K562 (cell line): ENCODE measurements around the gene ZBTB39. TPM values are rescaled to one million over a fixed set of nuclear protein-coding genes. Genes with fewer than 3 reads are reported as not detected.

Experiments
- CREM ChIP-seq: IDR thresholded peaks from 2 replicates; pipeline ENCODE4 v1.6.1; 2014; ENCODE audit warnings: antibody characterized with exemption, low read depth
- E2F6 ChIP-seq, 2 experiments: IDR thresholded peaks; 2 replicates each; pipeline ENCODE4 v1.6.1; 2011; ENCODE audit warnings: borderline replicate concordance in 1 of 2, control low read depth in 1 of 2, low read depth in 1 of 2, low read length in 1 of 2, mild to moderate bottlenecking in 1 of 2, mixed read lengths in 1 of 2, moderate library complexity in 1 of 2; ENCODE audit not compliant: insufficient read depth in 1 of 2, insufficient read length in 1 of 2, poor library complexity in 1 of 2, severe bottlenecking in 1 of 2; ENCODE audit errors: extremely low read depth in 1 of 2
- FOXP4 ChIP-seq: sonication (generic); formaldehyde crosslinking; IDR thresholded peaks from 2 replicates; pipeline ENCODE4 v1.8.0; 2022; ENCODE audit warnings: mild to moderate bottlenecking, missing genetic modification reagents, borderline replicate concordance
- GATAD2B ChIP-seq: fragments of 450-650 bp; IDR thresholded peaks from 2 replicates; pipeline ENCODE4 v1.6.1; 2017; ENCODE audit warnings: mild to moderate bottlenecking, borderline replicate concordance
- HLTF ChIP-seq: fragments of 450-650 bp; IDR thresholded peaks from 2 replicates; pipeline ENCODE4 v1.6.1; 2016
- HMG20A ChIP-seq: fragments of 450-650 bp; formaldehyde crosslinking; conservative IDR thresholded peaks from 2 replicates; pipeline ENCODE4 v1.4.0; 2020; ENCODE audit warnings: mild to moderate bottlenecking, mixed read lengths
- MXD1 ChIP-seq: fragments of 250-450 bp; sonication (Bioruptor Pico); IDR thresholded peaks from 2 replicates; pipeline ENCODE4 v1.8.0; 2021; ENCODE audit warnings: borderline replicate concordance, mild to moderate bottlenecking, moderate library complexity; ENCODE audit not compliant: poor library complexity, severe bottlenecking
- RCOR1 ChIP-seq, 2 experiments: IDR thresholded peaks; 2 replicates each; pipeline ENCODE4 v1.6.1; 2012; ENCODE audit warnings: low read depth in 2 of 2, low read length in 2 of 2, borderline replicate concordance in 1 of 2, improper control_type of control experiment in 1 of 2
- THRAP3 ChIP-seq: fragments of 450-650 bp; IDR thresholded peaks from 2 replicates; pipeline ENCODE4 v1.6.1; 2016; ENCODE audit warnings: mild to moderate bottlenecking, inconsistent platforms, borderline replicate concordance
- UBTF ChIP-seq, 2 experiments: IDR thresholded peaks; 2 replicates each; pipeline ENCODE4 v1.6.1; 2012; ENCODE audit warnings: improper control_type of control experiment in 2 of 2, low read depth in 2 of 2, low read length in 2 of 2, borderline replicate concordance in 1 of 2
- VEZF1 ChIP-seq: fragments of 200-800 bp; sonication (Bioruptor generic); IDR thresholded peaks from 2 replicates; pipeline ENCODE4 v1.6.1; 2017; ENCODE audit warnings: missing genetic modification characterization, missing compliant biosample characterization
- ZBTB17 ChIP-seq: fragments of 450-650 bp; formaldehyde crosslinking; IDR thresholded peaks from 2 replicates; pipeline ENCODE4 v1.4.0; 2020; ENCODE audit warnings: mild to moderate bottlenecking
- ZNF146 ChIP-seq: IDR thresholded peaks from one replicate; pipeline ENCODE4 v1.6.1; 2018; ENCODE audit warnings: missing compliant biosample characterization; ENCODE audit not compliant: unreplicated experiment
- ZNF174 ChIP-seq: fragments of 250-450 bp; sonication (Bioruptor Pico); IDR thresholded peaks from 2 replicates; pipeline ENCODE4 v1.4.0; 2020; ENCODE audit warnings: mild to moderate bottlenecking
- ZNF184 ChIP-seq: sonication (generic); formaldehyde crosslinking; IDR thresholded peaks from 2 replicates; pipeline ENCODE4 v1.5.0; 2020; ENCODE audit warnings: missing genetic modification reagents
- ZNF239 ChIP-seq: fragments of 250-450 bp; sonication (Bioruptor Pico); IDR thresholded peaks from 2 replicates; pipeline ENCODE4 v1.4.0; 2020; ENCODE audit warnings: mild to moderate bottlenecking
- ZNF644 ChIP-seq: fragments of 200-800 bp; sonication (Bioruptor generic); IDR thresholded peaks from 2 replicates; pipeline ENCODE4 v1.6.1; 2016; ENCODE audit warnings: low read depth, missing genetic modification characterization, missing compliant biosample characterization
- polyA plus RNA-seq, 8 experiments: library from polyadenylated mRNA; depleted of rRNA in 4 of 8; stranded (reverse) in 5 of 8; unstranded in 3 of 8; fragments of >200 nt; fragmentation: Nextera tagmentation in 2 of 8; fragmentation: Illumina TruSeq in 1 of 8; extraction: Ambion mirVana in 2 of 8; extraction: Trizol in 1 of 8; gene quantifications; 2 replicates each; pipeline versions ENCODE4 v1.2.1 to v1.2.3, GENCODE V29; 2011 to 2014; ENCODE audit warnings: inconsistent platforms in 1 of 8, missing spikeins in 1 of 8
- total RNA-seq, 7 experiments: library from RNA; depleted of rRNA in 6 of 7; stranded (reverse); fragments of >200 nt in 6 of 7; fragmentation: Illumina TruSeq in 2 of 7; extraction: Trizol in 2 of 7; gene quantifications; 2 replicates each; pipeline versions ENCODE4 v1.2.1 to v1.2.3, GENCODE V29; 2011 to 2021; ENCODE audit warnings: low replicate concordance in 1 of 7

ZBTB39 gene
- total and polyA plus RNA-seq, 9 of the 15 experiments (the other 6 are each of a cell fraction or from before 2014, with no cell fraction given): 3.3 to 13.3 (median 8.6) TPM

GRCh38 chr12:57039016-57039798 lies 32.9 kb upstream of the ZBTB39 start (continued):
- TF ChIP-seq FOXP4 (CRISPR knock-in tag) (no peak), GATAD2B (no peak), CREM (peak; percentile 29), ZBTB17 (CRISPR knock-in tag) (no peak), THRAP3 (no peak), HMG20A (CRISPR knock-in tag) (no peak), ZNF644 (no peak), ZNF146 (CRISPR knock-in tag) (no peak), ZNF184 (CRISPR knock-in tag) (no peak), MXD1 (CRISPR knock-in tag) (no peak), ZNF174 (no peak), HLTF (no peak), ZNF239 (no peak), VEZF1 (CRISPR knock-in tag) (peak; percentile 23; the same call in 1 of the 2 replicates), UBTF (IDR thresholded peaks at IDR 0.05; ENCODE audit: borderline replicate concordance in 1 of 2, low read depth in 2 of 2, low read length in 2 of 2) (0 out of 4 replicates have a peak, but pooled peaks of 1 of the 2 experiments have one; percentile 21), E2F6 (IDR thresholded peaks at IDR 0.05; ENCODE audit: borderline replicate concordance in 1 of 2, extremely low read depth in 1 of 2, insufficient read depth in 1 of 2, insufficient read length in 1 of 2, low read depth in 1 of 2, low read length in 1 of 2, poor library complexity in 1 of 2, severe bottlenecking in 1 of 2) (no peak), RCOR1 (IDR thresholded peaks at IDR 0.05; ENCODE audit: borderline replicate concordance in 1 of 2, low read depth in 2 of 2, low read length in 2 of 2) (peak in 1 of 2 experiments; percentile 79; a peak in 1 of 4 replicates)
